WTC11 (cell line): Measurements from ENCODE around the gene RSPH9.

Source experiments
- ATF6 ChIP-seq: sonication (generic); formaldehyde crosslinking; IDR thresholded peaks from 2 replicates; pipeline ENCODE4 v1.8.1; 2023; ENCODE audit warnings: mild to moderate bottlenecking, missing genetic modification reagents
- CTCF ChIP-seq: fragments of 200-600 bp; IDR thresholded peaks from 2 replicates; pipeline ENCODE4 v1.8.0; 2022; ENCODE audit warnings: antibody characterized with exemption
- IRF1 ChIP-seq: sonication (generic); formaldehyde crosslinking; IDR thresholded peaks from 2 replicates; pipeline ENCODE4 v1.8.0; 2023; ENCODE audit warnings: missing genetic modification reagents
- JUN ChIP-seq: sonication (generic); formaldehyde crosslinking; IDR thresholded peaks from 2 replicates; pipeline ENCODE4 v1.8.0; 2023; ENCODE audit warnings: mild to moderate bottlenecking, missing genetic modification reagents
- MAX ChIP-seq: sonication (generic); formaldehyde crosslinking; IDR thresholded peaks from 2 replicates; pipeline ENCODE4 v1.8.0; 2022; ENCODE audit warnings: mild to moderate bottlenecking, missing genetic modification reagents
- NFYB ChIP-seq: sonication (generic); formaldehyde crosslinking; conservative IDR thresholded peaks from 2 replicates; pipeline ENCODE4 v1.8.0; 2022; ENCODE audit warnings: low read depth, missing genetic modification reagents
- ZNF512 ChIP-seq: sonication (generic); formaldehyde crosslinking; IDR thresholded peaks from 2 replicates; pipeline ENCODE4 v1.8.1; 2022; ENCODE audit warnings: missing genetic modification reagents, borderline replicate concordance

GRCh38 chr6:43657221-43657802 lies 12.5 kb downstream of the RSPH9 start:
- TF ChIP-seq CTCF (no peak), ATF6 (no peak), JUN (CRISPR knock-in tag) (no peak), ZNF512 (no peak), IRF1 (CRISPR knock-in tag) (no peak), NFYB (CRISPR knock-in tag) (no peak), MAX (CRISPR knock-in tag) (no peak)
